HG03045 (cell line): Measurements from ENCODE around the gene EPHB2.
"Not testable (repeated sequence)": the region's sequence is repeated elsewhere in the genome, so short reads cannot be mapped to it uniquely, and the experiment has no call there.

ENCODE experiments used
- ATAC-seq: cut with Tn5 transposase; IDR thresholded peaks from one replicate; pipeline ENCODE4 v1.9.1; 2021; ENCODE audit warnings: mild to moderate bottlenecking, moderate library complexity; ENCODE audit not compliant: unreplicated experiment

Gene EPHB2

GRCh38 chr1:22831729-22832413 lies 121.2 kb downstream of the EPHB2 start:
- no peak for ATAC-seq

GRCh38 chr1:22832414-22832786 lies 121.8 kb downstream of the EPHB2 start:
- no peak for ATAC-seq

GRCh38 chr1:22833699-22834098 lies 123.1 kb downstream of the EPHB2 start:
- no peak for ATAC-seq

- not testable (repeated sequence) for ATAC-seq
Measured at GRCh38 chr1:22834420-22834819, 123.8 kb downstream of the EPHB2 start.

GRCh38 chr1:22835636-22836319 lies 125.1 kb downstream of the EPHB2 start:
- no peak for ATAC-seq

GRCh38 chr1:22836850-22837249 lies 126.2 kb downstream of the EPHB2 start:
- ATAC-seq: no peak

- ATAC-seq: no peak
Measured at GRCh38 chr1:22837332-22837731, 126.7 kb downstream of the EPHB2 start.

GRCh38 chr1:22838965-22839364 lies 128.3 kb downstream of the EPHB2 start:
- no peak for ATAC-seq

GRCh38 chr1:22839806-22840205 lies 129.2 kb downstream of the EPHB2 start:
- no peak for ATAC-seq

- no peak for ATAC-seq
Measured at GRCh38 chr1:22841142-22841541, 130.5 kb downstream of the EPHB2 start.

- ATAC-seq: no peak
Measured at GRCh38 chr1:22841860-22842281, 131.2 kb downstream of the EPHB2 start.

- ATAC-seq: not testable (repeated sequence)
Measured at GRCh38 chr1:22843441-22844183, 133.0 kb downstream of the EPHB2 start.

GRCh38 chr1:22844621-22845020 lies 134.0 kb downstream of the EPHB2 start:
- no peak for ATAC-seq

GRCh38 chr1:22845398-22845935 lies 134.8 kb downstream of the EPHB2 start:
- ATAC-seq: no peak

- ATAC-seq: no peak
Measured at GRCh38 chr1:22846458-22846857, 135.8 kb downstream of the EPHB2 start.

GRCh38 chr1:22847249-22847648 lies 136.6 kb downstream of the EPHB2 start:
- no peak for ATAC-seq

GRCh38 chr1:22847709-22848108 lies 137.1 kb downstream of the EPHB2 start:
- ATAC-seq: no peak

GRCh38 chr1:22848405-22848804 lies 137.8 kb downstream of the EPHB2 start:
- no peak for ATAC-seq

- no peak for ATAC-seq
Measured at GRCh38 chr1:22849770-22850169, 139.1 kb downstream of the EPHB2 start.

- no peak for ATAC-seq
Measured at GRCh38 chr1:22850281-22850680, 139.6 kb downstream of the EPHB2 start.

- no peak for ATAC-seq
Measured at GRCh38 chr1:22850681-22851080, 140.0 kb downstream of the EPHB2 start.

- no peak for ATAC-seq
Measured at GRCh38 chr1:22851517-22851916, 140.9 kb downstream of the EPHB2 start.
